ENCODE measurements around the gene TULP1.
A peak's percentile ranks its signal among the peaks of the same experiment; 100 is the strongest.

The TULP1 gene

GRCh38 chr6:35503534-35503933 lies 9.2 kb downstream of the TULP1 start:
- Histone ChIP-seq H3K18ac (ENCODE audit: low read length) (no peak overlapping the region), H2BK120ac (ENCODE audit: insufficient read depth, low read length, poor library complexity) (no peak overlapping the region), H3K9ac (ENCODE audit: low read length) (no peak overlapping the region), H2AK5ac (ENCODE audit: low read length) (no peak overlapping the region), H3K79me1 (ENCODE audit: low read length) (peaks cover 4% of the 10 kb centered on the region), H3K4ac (ENCODE audit: low read depth, low read length) (no peak overlapping the region), H3K9me3 (ENCODE audit: insufficient read depth, low read depth, low read length) (peaks cover 3% of the 10 kb centered on the region), H3K14ac (ENCODE audit: low read length) (no peak overlapping the region), H3K79me2 (ENCODE audit: control insufficient read depth, insufficient read depth, low read length, poor library complexity) (peaks cover 4% of the 10 kb centered on the region), H2BK5ac (ENCODE audit: low read depth, low read length, poor library complexity) (no peak overlapping the region), H3K36me3 (ENCODE audit: control insufficient read depth in 1 of 2, insufficient read depth in 2 of 2, low read length in 2 of 2) (no peaks in the 10 kb centered on the region), H3K4me3 (ENCODE audit: low read depth, low read length) (no peak overlapping the region), H3K4me1 (ENCODE audit: control insufficient read depth in 1 of 2, insufficient read depth in 2 of 2, low read length in 2 of 2) (peaks cover 7 to 14% of the 10 kb centered on the region in 2 experiments), H4K91ac (ENCODE audit: low read depth, low read length) (no peak overlapping the region), H3K4me2 (ENCODE audit: low read length) (no peak overlapping the region), H3K23ac (ENCODE audit: low read length) (no peak overlapping the region), H3K27ac (ENCODE audit: low read depth, low read length) (no peak overlapping the region), H4K12ac (ENCODE audit: low read depth, low read length) (no peak overlapping the region), H2BK12ac (ENCODE audit: low read length) (no peak overlapping the region), H3K27me3 (ENCODE audit: insufficient read depth, low read length) (no peaks in the 10 kb centered on the region), H2AFZ (ENCODE audit: insufficient read depth, low read length, poor library complexity) (no peak overlapping the region), H4K8ac (ENCODE audit: low read depth, low read length) (no peak overlapping the region)
- no peak for DNase-seq
- WGBS (ENCODE audit: extremely low coverage, insufficient coverage, insufficient read length) = no CpG with 5 or more reads among the region's 15 CpGs

- Histone ChIP-seq H2AK5ac (ENCODE audit: low read length) (no peak overlapping the region), H4K8ac (ENCODE audit: low read depth, low read length) (no peak overlapping the region), H3K9me3 (ENCODE audit: insufficient read depth, low read depth, low read length) (peaks cover 3% of the 10 kb centered on the region), H3K4ac (ENCODE audit: low read depth, low read length) (no peak overlapping the region), H2AFZ (ENCODE audit: insufficient read depth, low read length, poor library complexity) (no peak overlapping the region), H2BK12ac (ENCODE audit: low read length) (no peak overlapping the region), H3K79me1 (ENCODE audit: low read length) (peaks cover 18% of the 10 kb centered on the region), H3K18ac (ENCODE audit: low read length) (no peak overlapping the region), H4K12ac (ENCODE audit: low read depth, low read length) (no peak overlapping the region), H3K14ac (ENCODE audit: low read length) (no peak overlapping the region), H3K23ac (ENCODE audit: low read length) (no peak overlapping the region), H3K4me1 (ENCODE audit: control insufficient read depth in 1 of 2, insufficient read depth in 2 of 2, low read length in 2 of 2) (peaks cover 12 to 18% of the 10 kb centered on the region in 2 experiments), H2BK120ac (ENCODE audit: insufficient read depth, low read length, poor library complexity) (no peak overlapping the region), H3K36me3 (ENCODE audit: control insufficient read depth in 1 of 2, insufficient read depth in 2 of 2, low read length in 2 of 2) (no peaks in the 10 kb centered on the region), H3K27me3 (ENCODE audit: insufficient read depth, low read length) (no peaks in the 10 kb centered on the region), H3K27ac (ENCODE audit: low read depth, low read length) (no peak overlapping the region), H3K79me2 (ENCODE audit: control insufficient read depth, insufficient read depth, low read length, poor library complexity) (peaks cover 16% of the 10 kb centered on the region), H3K4me3 (ENCODE audit: low read depth, low read length) (no peak overlapping the region), H3K4me2 (ENCODE audit: low read length) (no peak overlapping the region), H2BK5ac (ENCODE audit: low read depth, low read length, poor library complexity) (no peak overlapping the region), H4K91ac (ENCODE audit: low read depth, low read length) (no peak overlapping the region), H3K9ac (ENCODE audit: low read length) (no peak overlapping the region)
- DNase-seq = no peak
- WGBS (ENCODE audit: extremely low coverage, insufficient coverage, insufficient read length) = no CpG with 5 or more reads among the region's 2 CpGs
Measured at GRCh38 chr6:35501784-35502183, 10.9 kb downstream of the TULP1 start.

GRCh38 chr6:35500782-35501181 lies 11.9 kb downstream of the TULP1 start:
- H3K79me1 ChIP-seq (ENCODE audit: low read length) = peaks cover 25% of the 10 kb centered on the region
- no peak overlapping the region for H2BK12ac ChIP-seq (ENCODE audit: low read length)
- no peaks in the 10 kb centered on the region for H3K36me3 ChIP-seq (ENCODE audit: control insufficient read depth in 1 of 2, insufficient read depth in 2 of 2, low read length in 2 of 2)
- no peak overlapping the region for H2AFZ ChIP-seq (ENCODE audit: insufficient read depth, low read length, poor library complexity)
- no peak overlapping the region for H3K4me2 ChIP-seq (ENCODE audit: low read length)
- no peak overlapping the region for H3K14ac ChIP-seq (ENCODE audit: low read length)
- no peak overlapping the region for H3K23ac ChIP-seq (ENCODE audit: low read length)
- H2BK5ac ChIP-seq (ENCODE audit: low read depth, low read length, poor library complexity) = no peak overlapping the region
- H3K4me1 ChIP-seq (ENCODE audit: control insufficient read depth in 1 of 2, insufficient read depth in 2 of 2, low read length in 2 of 2) = peaks cover 12 to 18% of the 10 kb centered on the region in 2 experiments
- WGBS (ENCODE audit: extremely low coverage, insufficient coverage, insufficient read length) = no CpG with 5 or more reads among the region's 6 CpGs
- no peak overlapping the region for H3K18ac ChIP-seq (ENCODE audit: low read length)
- peak overlapping the region; percentile 29 for H4K91ac ChIP-seq (ENCODE audit: low read depth, low read length)
- no peak overlapping the region for H3K4ac ChIP-seq (ENCODE audit: low read depth, low read length)
- no peak overlapping the region for H3K9ac ChIP-seq (ENCODE audit: low read length)
- H2AK5ac ChIP-seq (ENCODE audit: low read length) = no peak overlapping the region
- H3K27me3 ChIP-seq (ENCODE audit: insufficient read depth, low read length) = no peaks in the 10 kb centered on the region
- DNase-seq = no peak
- H2BK120ac ChIP-seq (ENCODE audit: insufficient read depth, low read length, poor library complexity) = no peak overlapping the region
- H3K79me2 ChIP-seq (ENCODE audit: control insufficient read depth, insufficient read depth, low read length, poor library complexity) = peaks cover 23% of the 10 kb centered on the region
- H3K27ac ChIP-seq (ENCODE audit: low read depth, low read length) = no peak overlapping the region
- H4K12ac ChIP-seq (ENCODE audit: low read depth, low read length) = no peak overlapping the region
- H3K9me3 ChIP-seq (ENCODE audit: insufficient read depth, low read depth, low read length) = peaks cover 3% of the 10 kb centered on the region
- H3K4me3 ChIP-seq (ENCODE audit: low read depth, low read length) = no peak overlapping the region
- H4K8ac ChIP-seq (ENCODE audit: low read depth, low read length) = no peak overlapping the region

GRCh38 chr6:35499372-35499771 lies 13.3 kb downstream of the TULP1 start:
- no CpG with 5 or more reads among the region's 4 CpGs for whole genome bisulfite sequencing (ENCODE audit: extremely low coverage, insufficient coverage, insufficient read length)

More at GRCh38 chr6:35499372-35499771, 13.3 kb downstream of the TULP1 start:
- Histone ChIP-seq H3K4me3 (ENCODE audit: low read depth, low read length) (no peak overlapping the region), H4K91ac (ENCODE audit: low read depth, low read length) (peak overlapping the region; percentile 97), H3K4me2 (ENCODE audit: low read length) (no peak overlapping the region), H3K9me3 (ENCODE audit: insufficient read depth, low read depth, low read length) (peaks cover 3% of the 10 kb centered on the region), H3K79me1 (ENCODE audit: low read length) (peaks cover 39% of the 10 kb centered on the region), H2AFZ (ENCODE audit: insufficient read depth, low read length, poor library complexity) (no peak overlapping the region), H3K18ac (ENCODE audit: low read length) (peak overlapping the region; percentile 1), H3K23ac (ENCODE audit: low read length) (no peak overlapping the region), H3K4me1 (ENCODE audit: control insufficient read depth in 1 of 2, insufficient read depth in 2 of 2, low read length in 2 of 2) (peaks cover 21 to 30% of the 10 kb centered on the region in 2 experiments), H2BK120ac (ENCODE audit: insufficient read depth, low read length, poor library complexity) (no peak overlapping the region), H4K8ac (ENCODE audit: low read depth, low read length) (no peak overlapping the region), H2AK5ac (ENCODE audit: low read length) (no peak overlapping the region), H3K4ac (ENCODE audit: low read depth, low read length) (no peak overlapping the region), H3K27ac (ENCODE audit: low read depth, low read length) (no peak overlapping the region), H2BK5ac (ENCODE audit: low read depth, low read length, poor library complexity) (no peak overlapping the region), H3K9ac (ENCODE audit: low read length) (no peak overlapping the region), H3K36me3 (ENCODE audit: control insufficient read depth in 1 of 2, insufficient read depth in 2 of 2, low read length in 2 of 2) (no peaks in the 10 kb centered on the region), H3K79me2 (ENCODE audit: control insufficient read depth, insufficient read depth, low read length, poor library complexity) (peaks cover 37% of the 10 kb centered on the region), H3K14ac (ENCODE audit: low read length) (no peak overlapping the region), H3K27me3 (ENCODE audit: insufficient read depth, low read length) (no peaks in the 10 kb centered on the region), H2BK12ac (ENCODE audit: low read length) (no peak overlapping the region), H4K12ac (ENCODE audit: low read depth, low read length) (no peak overlapping the region)
- no peak for DNase-seq
